GM21447 (cell line): ENCODE measurements around the gene KRTAP12-3.
"Not testable (repeated sequence)": the region's sequence is repeated elsewhere in the genome, so short reads cannot be mapped to it uniquely, and the experiment has no call there.

ENCODE experiments used
- ATAC-seq: cut with Tn5 transposase; IDR thresholded peaks from one replicate; pipeline ENCODE4 v1.9.1; 2021; ENCODE audit not compliant: unreplicated experiment

Gene KRTAP12-3

GRCh38 chr21:44627181-44627822 is 30.4 kb upstream of the KRTAP12-3 start:
- not testable (repeated sequence) for ATAC-seq

- ATAC-seq, result not testable (repeated sequence)
Observed at GRCh38 chr21:44627831-44628233, 29.9 kb upstream of the KRTAP12-3 start.

- no peak for ATAC-seq
Observed at GRCh38 chr21:44628707-44629391, 28.9 kb upstream of the KRTAP12-3 start.

GRCh38 chr21:44630440-44630839 is 27.3 kb upstream of the KRTAP12-3 start:
- no peak for ATAC-seq

GRCh38 chr21:44632067-44632466 is 25.7 kb upstream of the KRTAP12-3 start:
- no peak for ATAC-seq

GRCh38 chr21:44636209-44637017 is 21.3 kb upstream of the KRTAP12-3 start:
- ATAC-seq, result no peak

- no peak for ATAC-seq
Observed at GRCh38 chr21:44637018-44637850, 20.5 kb upstream of the KRTAP12-3 start, which contains the start of gene KRTAP10-10. Gene KRTAP10-10, plus strand, starts transcription at chr21:44637356. Its CDS starts 62 bp downstream, at chr21:44637418.

- ATAC-seq, result not testable (repeated sequence)
Observed at GRCh38 chr21:44637851-44638348, 19.8 kb upstream of the KRTAP12-3 start.

GRCh38 chr21:44638506-44639330 is 19.0 kb upstream of the KRTAP12-3 start:
- not testable (repeated sequence) for ATAC-seq

GRCh38 chr21:44639331-44639655 is 18.4 kb upstream of the KRTAP12-3 start:
- no peak for ATAC-seq

GRCh38 chr21:44640761-44641160 is 17.0 kb upstream of the KRTAP12-3 start:
- ATAC-seq, result no peak

- no peak for ATAC-seq
Observed at GRCh38 chr21:44643741-44644310, 13.9 kb upstream of the KRTAP12-3 start.

- no peak for ATAC-seq
Observed at GRCh38 chr21:44644878-44645277, 12.9 kb upstream of the KRTAP12-3 start.

GRCh38 chr21:44646366-44647221 is 11.1 kb upstream of the KRTAP12-3 start, which contains the start of gene KRTAP10-11:
Gene KRTAP10-11, plus strand, starts transcription at chr21:44646414. Its CDS starts 45 bp downstream, at chr21:44646459.
- not testable (repeated sequence) for ATAC-seq

GRCh38 chr21:44647222-44647552 is 10.5 kb upstream of the KRTAP12-3 start:
- ATAC-seq, result no peak

- no peak for ATAC-seq
Observed at GRCh38 chr21:44648557-44649311, 9.0 kb upstream of the KRTAP12-3 start.

GRCh38 chr21:44649521-44650100 is 8.1 kb upstream of the KRTAP12-3 start:
- ATAC-seq, result no peak
